Fibroblast of skin of scalp (primary cell): ENCODE data around the gene CYP2U1. TPM values are rescaled to one million over a fixed set of nuclear protein-coding genes. Genes with fewer than 3 reads are reported as not detected.
A peak's percentile ranks its signal among the peaks of the same experiment; 100 is the strongest.
"Not testable (repeated sequence)": the region's sequence is repeated elsewhere in the genome, so short reads cannot be mapped to it uniquely, and the experiment has no call there.

Experiments used
- DNase-seq: peaks from one replicate; pipeline ENCODE4 v3.0.0-alpha.2; 2013
- polyA plus RNA-seq, 2 experiments: library from polyadenylated mRNA; unstranded; fragments of 120-200 nt; gene quantifications; one replicate each; pipeline ENCODE4 v1.2.1, GENCODE V29; 2013; ENCODE audit not compliant: insufficient read length in 2 of 2

CYP2U1 gene
- polyA plus RNA-seq (2013, experiment 1 of 2; ENCODE audit: insufficient read length) = 6.5 TPM
- 6.9 TPM for polyA plus RNA-seq (2013, experiment 2 of 2; ENCODE audit: insufficient read length)

- DNase-seq = peak; percentile 80
Observed at GRCh38 chr4:107930821-107931774, at the start of gene CYP2U1. Gene CYP2U1, plus strand, starts transcription at chr4:107931549. Its CDS starts 95 bp downstream, at chr4:107931644.

GRCh38 chr4:107885865-107886264 is 45.5 kb upstream of the CYP2U1 start:
- DNase-seq = no peak

- no peak for DNase-seq
Observed at GRCh38 chr4:107888237-107888636, 43.1 kb upstream of the CYP2U1 start.

GRCh38 chr4:107890779-107891178 is 40.6 kb upstream of the CYP2U1 start:
- no peak for DNase-seq

- DNase-seq = no peak
Observed at GRCh38 chr4:107891299-107891698, 40.0 kb upstream of the CYP2U1 start.

GRCh38 chr4:107893171-107894137 is 37.9 kb upstream of the CYP2U1 start:
- peak; percentile 13 for DNase-seq

- DNase-seq = no peak
Observed at GRCh38 chr4:107894138-107894603, 37.2 kb upstream of the CYP2U1 start.

GRCh38 chr4:107896158-107896645 is 35.1 kb upstream of the CYP2U1 start:
- DNase-seq = peak; percentile 96

- DNase-seq = peak; percentile 77
Observed at GRCh38 chr4:107896646-107897045, 34.7 kb upstream of the CYP2U1 start.

- no peak for DNase-seq
Observed at GRCh38 chr4:107897823-107898222, 33.5 kb upstream of the CYP2U1 start.

- no peak for DNase-seq
Observed at GRCh38 chr4:107900067-107900466, 31.3 kb upstream of the CYP2U1 start.

- DNase-seq = no peak
Observed at GRCh38 chr4:107900508-107900907, 30.8 kb upstream of the CYP2U1 start.

GRCh38 chr4:107901213-107901934 is 30.0 kb upstream of the CYP2U1 start:
- DNase-seq = no peak

GRCh38 chr4:107902715-107903114 is 28.6 kb upstream of the CYP2U1 start:
- no peak for DNase-seq

- DNase-seq = not testable (repeated sequence)
Observed at GRCh38 chr4:107905082-107905481, 26.3 kb upstream of the CYP2U1 start.

GRCh38 chr4:107906458-107907100 is 24.8 kb upstream of the CYP2U1 start:
- DNase-seq = no peak

GRCh38 chr4:107908377-107908776 is 23.0 kb upstream of the CYP2U1 start:
- DNase-seq = no peak

- DNase-seq = peak; percentile 71
Observed at GRCh38 chr4:107913283-107913899, 18.0 kb upstream of the CYP2U1 start.

GRCh38 chr4:107915220-107915619 is 16.1 kb upstream of the CYP2U1 start:
- DNase-seq = no peak

- no peak for DNase-seq
Observed at GRCh38 chr4:107916623-107917022, 14.7 kb upstream of the CYP2U1 start.

GRCh38 chr4:107917500-107917899 is 13.8 kb upstream of the CYP2U1 start:
- no peak for DNase-seq
